ENCODE measurements around the gene UQCRC1. TPM values are rescaled to one million over a fixed set of nuclear protein-coding genes. Genes with fewer than 3 reads are reported as not detected.

Gene UQCRC1
- total and polyA plus RNA-seq, 2 of the 8 experiments (the other 6 are each of a cell fraction or from before 2014, with no cell fraction given) = 310 to 720 TPM

DNA sequence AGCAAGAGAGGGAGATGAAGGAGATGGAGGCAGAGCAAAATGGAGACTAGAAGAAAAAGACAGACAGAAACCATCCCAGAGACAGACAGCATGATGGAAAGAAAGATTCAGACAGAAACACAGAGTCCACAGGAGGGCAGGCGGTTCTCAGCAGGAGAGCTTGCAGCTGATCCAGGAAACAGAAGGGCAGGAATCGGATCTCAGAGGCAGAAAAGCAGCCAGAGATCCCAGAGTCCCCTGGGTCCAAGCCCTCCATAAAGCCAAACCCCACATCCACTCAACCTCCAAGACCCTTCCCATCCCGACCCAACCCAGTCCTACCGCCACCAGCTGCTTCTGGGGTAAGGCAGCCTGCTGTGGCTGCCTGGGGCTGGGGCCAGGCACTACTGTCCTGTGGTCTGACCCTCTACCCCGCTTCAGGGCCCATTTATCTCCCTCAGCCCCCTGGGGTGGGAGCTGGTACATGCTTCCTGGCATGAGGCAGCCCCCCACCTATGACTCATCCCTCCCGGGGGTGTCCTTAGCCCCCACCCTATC is 46.0 kb downstream of the UQCRC1 start, which contains the start of gene UCN2:
Gene UCN2, minus strand, starts transcription at position 400 of the 537 bp plus-strand sequence. CDS start 657 bp downstream, outside the sequence.
- H3K4ac ChIP-seq (replicated peaks; ENCODE audit: insufficient read length, low read depth, low read length) = peak within 1 kb of the TSS; percentile 66
- H3K56ac ChIP-seq (replicated peaks; ENCODE audit: insufficient read length, low read depth, low read length) = no peak within 1 kb of the TSS
- H3K4me3 ChIP-seq (ENCODE audit: extremely low read depth in 1 of 4, insufficient read depth in 2 of 4, low read depth in 3 of 4, low read length in 4 of 4) = no peak within 1 kb of the TSS
- no peak within 1 kb of the TSS for H3K14ac ChIP-seq (ENCODE audit: insufficient read length)
- H3K79me1 ChIP-seq (ENCODE audit: low read depth, low read length) = no peaks in the 10 kb centered on the region
- H2AFZ ChIP-seq (ENCODE audit: low read length) = no peak within 1 kb of the TSS
- H4K20me1 ChIP-seq (replicated peaks in 1 of 2; ENCODE audit: control insufficient read depth in 1 of 2, insufficient read depth in 2 of 2, low read length in 2 of 2) = no peaks in the 10 kb centered on the region
- H3K23me2 ChIP-seq (ENCODE audit: low read depth, low read length) = no peaks in the 10 kb centered on the region
- FAIRE-seq (no peak), DNase-seq (ENCODE audit: low read depth in 1 of 2, low spot score in 2 of 2) (no peak)
- peaks cover 4 to 28% (median 17%) of the 10 kb centered on the region in 4 experiments for H3K4me1 ChIP-seq (replicated peaks in 1 of 4; ENCODE audit: control insufficient read depth in 3 of 4, insufficient read depth in 4 of 4, low read length in 3 of 4)
- H3K9ac ChIP-seq (replicated peaks in 1 of 4; ENCODE audit: extremely low read depth in 1 of 4, low read depth in 3 of 4, low read length in 3 of 4) = no peak within 1 kb of the TSS
- H2BK12ac ChIP-seq (ENCODE audit: low read depth, low read length) = 0 out of 2 replicates have a peak within 1 kb of the TSS, but pooled peaks have one; percentile 60
- H2BK15ac ChIP-seq (ENCODE audit: low read length) = 0 out of 2 replicates have a peak within 1 kb of the TSS, but pooled peaks have one; percentile 81
- peak within 1 kb of the TSS; percentile 57 for H4K91ac ChIP-seq (replicated peaks; ENCODE audit: insufficient read length, low read length)
- peak within 1 kb of the TSS in 1 of 2 experiments; percentile 32; a peak in 1 of 4 replicates for H3K4me2 ChIP-seq (ENCODE audit: insufficient read depth in 1 of 2, low read depth in 2 of 2, low read length in 2 of 2)
- H2BK120ac ChIP-seq (replicated peaks; ENCODE audit: low read depth, low read length) = no peak within 1 kb of the TSS
- peak within 1 kb of the TSS; percentile 26; the same call in 1 of the 2 replicates for H4K8ac ChIP-seq (ENCODE audit: extremely low read depth, insufficient read depth, low read length)
- H3K27ac ChIP-seq (ENCODE audit: low read depth, low read length) = no peak within 1 kb of the TSS
- peak within 1 kb of the TSS; percentile 40; the same call in 1 of the 2 replicates for H2AK5ac ChIP-seq (ENCODE audit: low read depth, low read length)
- H3K79me2 ChIP-seq (ENCODE audit: control insufficient read depth in 1 of 2, insufficient read depth in 2 of 2, low read length in 2 of 2) = no peaks in the 10 kb centered on the region
- H3K9me3 ChIP-seq (ENCODE audit: insufficient read depth in 2 of 2, low read depth in 1 of 2, low read length in 1 of 2) = no peaks in the 10 kb centered on the region
- H3K27me3 ChIP-seq (replicated peaks in 1 of 4; ENCODE audit: control insufficient read depth in 3 of 4, extremely low read depth in 1 of 4, insufficient read depth in 3 of 4, low read length in 3 of 4) = no peaks in the 10 kb centered on the region
- no peaks in the 10 kb centered on the region for H3K36me3 ChIP-seq (ENCODE audit: control insufficient read depth in 2 of 4, insufficient read depth in 4 of 4, low read length in 3 of 4)
- no peak within 1 kb of the TSS for H3K23ac ChIP-seq (ENCODE audit: insufficient read length)
- H3K18ac ChIP-seq (ENCODE audit: extremely low read depth, low read length) = no peak within 1 kb of the TSS; the same call in 1 of the 2 replicates
- WGBS, 2 experiments (ENCODE audit: extremely low coverage in 1 of 2, insufficient coverage in 1 of 2, insufficient read length in 1 of 2, insufficient replicate concordance in 2 of 2, low coverage in 1 of 2, low lambda C conversion rate in 2 of 2, missing lambda C conversion rate in 1 of 2) = 81% methylated on average over 6 of the region's 6 CpGs; no CpG with 5 or more reads in 1 of the 2 experiments
- peak within 1 kb of the TSS; percentile 43 for H4K5ac ChIP-seq (ENCODE audit: insufficient read length, low read depth, low read length)
- peak within 1 kb of the TSS; percentile 72; the same call in 1 of the 2 replicates for H2BK20ac ChIP-seq (ENCODE audit: low read length)
- H2BK5ac ChIP-seq (ENCODE audit: low read depth, low read length) = peak within 1 kb of the TSS; percentile 88; the same call in 1 of the 2 replicates
- CTCF ChIA-PET (ENCODE audit: partially characterized antibody) = interaction anchor here (0.7 to 6.1 kb wide), 4 partner anchors 14 to 163 kb away, joined by 3 to 32 read pairs (median 4); partner anchors contain the start of gene SLC26A6
- POLR2A ChIA-PET (ENCODE audit: partially characterized antibody) = interaction anchor here (0.8 to 1.6 kb wide), 4 partner anchors 12 to 153 kb away, joined by 3 to 4 read pairs (median 4); partner anchors contain the start of gene IP6K2
- TF ChIP-seq MAX (IDR thresholded peaks at IDR 0.05) (no peak), KDM5A (IDR thresholded peaks at IDR 0.05; ENCODE audit: low read length) (no peak), NRF1 (IDR thresholded peaks at IDR 0.05; ENCODE audit: low read depth, low read length) (no peak), BRCA1 (IDR thresholded peaks at IDR 0.05; ENCODE audit: low read depth, low read length) (no peak), HDAC6 (IDR thresholded peaks at IDR 0.05; ENCODE audit: low read depth, low read length) (no peak), SIX5 (IDR thresholded peaks at IDR 0.05; ENCODE audit: low read depth, low read length) (no peak), SIRT6 (IDR thresholded peaks at IDR 0.05; ENCODE audit: low read length) (no peak), ZNF274 (IDR thresholded peaks at IDR 0.05; ENCODE audit: borderline replicate concordance, extremely low read depth, low read length) (no peak), RAD21 (IDR thresholded peaks at IDR 0.05 in 1 of 2, conservative IDR thresholded peaks at IDR 0.05 in 1 of 2; ENCODE audit: low read depth in 2 of 2, low read length in 2 of 2) (no peak), JUN (IDR thresholded peaks at IDR 0.05; ENCODE audit: low read depth, low read length) (no peak), SUZ12 (IDR thresholded peaks at IDR 0.05; ENCODE audit: low read length) (no peak), TCF12 (IDR thresholded peaks at IDR 0.05; ENCODE audit: low read depth, low read length) (no peak), GTF2F1 (IDR thresholded peaks at IDR 0.05; ENCODE audit: borderline replicate concordance, low read depth, low read length) (no peak)

Data from H1 (cell line).